HG03565 (cell line): ENCODE measurements around the gene ACTA1.
A peak's percentile ranks its signal among the peaks of the same experiment; 100 is the strongest.
"Not testable (repeated sequence)": the region's sequence is repeated elsewhere in the genome, so short reads cannot be mapped to it uniquely, and the experiment has no call there.

Experiments
- ATAC-seq: cut with Tn5 transposase; IDR thresholded peaks from one replicate; pipeline ENCODE4 v1.9.1; 2021; ENCODE audit warnings: mild to moderate bottlenecking, moderate library complexity; ENCODE audit not compliant: unreplicated experiment

Gene ACTA1

DNA sequence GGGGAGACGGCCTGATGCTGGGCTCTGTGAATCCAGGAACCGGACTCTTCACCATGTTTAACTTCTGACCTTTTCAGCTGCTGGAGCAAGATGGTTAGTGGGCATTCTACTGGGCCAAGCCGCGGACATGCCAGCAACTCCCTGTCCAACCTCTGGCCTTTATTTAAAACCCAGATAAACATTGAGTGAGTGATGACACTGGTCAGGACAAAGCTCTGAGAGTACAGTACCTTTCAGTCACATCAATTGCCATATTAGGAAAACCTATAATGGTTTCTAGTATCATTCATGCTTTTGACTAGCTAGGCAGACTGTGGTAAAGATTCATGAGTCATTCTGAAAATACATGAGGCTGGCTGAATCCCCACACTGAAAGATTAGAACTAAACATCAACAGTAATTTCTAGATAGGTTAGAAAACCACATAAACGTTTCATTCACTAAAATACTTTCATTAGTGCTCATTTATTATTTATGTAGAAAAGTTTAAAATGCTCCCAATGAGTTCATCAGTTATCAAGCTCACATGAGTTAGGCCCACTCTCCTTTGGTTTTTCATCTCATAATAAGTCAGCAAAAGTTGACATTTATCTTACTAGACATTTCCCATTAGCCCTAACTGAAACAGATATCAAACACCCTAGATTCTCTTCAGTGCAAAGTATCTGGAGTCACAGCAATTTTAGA is 7.1 kb upstream of the ACTA1 start:
- peak; percentile 97 for ATAC-seq

DNA sequence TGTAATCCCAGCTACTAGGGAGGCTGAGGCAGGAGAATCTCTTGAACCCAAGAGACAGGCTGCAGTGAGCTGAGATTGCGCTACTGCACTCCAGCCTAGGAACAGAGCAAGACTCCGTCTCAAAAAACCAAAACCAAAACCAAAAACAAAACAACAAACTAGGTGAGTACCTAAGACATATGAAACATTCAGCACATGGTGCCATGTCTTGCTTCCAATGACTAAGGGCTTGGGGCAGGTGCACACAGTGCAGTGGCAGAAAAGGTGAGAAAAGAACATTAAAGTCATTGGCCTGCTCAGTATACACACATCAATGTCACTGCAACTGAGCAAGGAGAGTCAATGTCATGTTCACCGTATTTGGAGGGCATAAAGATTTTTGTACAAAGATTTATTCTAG is 4.1 kb upstream of the ACTA1 start:
- no peak for ATAC-seq

DNA sequence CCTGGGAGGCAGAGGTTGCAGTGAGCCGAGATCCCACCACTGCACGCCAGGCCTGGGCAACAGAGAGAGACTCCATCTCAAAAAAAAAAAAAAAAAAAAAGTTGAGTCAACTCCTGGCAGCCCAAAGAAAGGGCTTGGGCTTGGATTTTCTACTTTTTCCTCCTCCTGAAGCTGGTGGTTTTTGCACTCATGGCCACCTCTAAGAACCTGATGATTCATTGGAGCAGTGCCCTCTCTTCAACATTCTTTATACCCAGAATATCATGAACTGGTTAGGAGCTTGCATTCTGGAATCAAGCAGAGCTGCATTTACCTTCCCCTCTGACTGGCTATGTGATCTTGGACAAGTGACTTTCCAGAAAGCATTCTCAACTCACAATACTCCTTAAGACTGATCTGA is 3.5 kb upstream of the ACTA1 start:
- no peak for ATAC-seq

DNA sequence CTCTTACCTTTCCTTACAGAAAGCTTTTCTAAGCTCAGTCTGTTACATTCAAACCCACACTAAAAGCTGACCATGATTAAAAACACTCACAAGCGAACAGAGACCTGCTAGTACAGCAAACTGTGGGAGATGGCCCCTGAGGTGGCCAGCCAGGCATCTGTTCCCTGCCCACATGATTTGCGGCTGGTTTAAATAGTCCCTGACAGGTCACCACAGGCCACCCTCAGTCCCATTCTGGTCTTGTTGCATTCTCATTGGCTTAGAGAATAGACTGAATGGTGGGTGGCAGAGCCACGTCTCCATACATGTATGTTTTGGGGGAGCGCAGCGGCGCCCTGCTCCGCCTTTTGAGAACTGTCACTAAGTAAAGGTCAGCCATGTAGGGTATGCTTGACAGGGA is 2.3 kb upstream of the ACTA1 start:
- ATAC-seq, result no peak

DNA sequence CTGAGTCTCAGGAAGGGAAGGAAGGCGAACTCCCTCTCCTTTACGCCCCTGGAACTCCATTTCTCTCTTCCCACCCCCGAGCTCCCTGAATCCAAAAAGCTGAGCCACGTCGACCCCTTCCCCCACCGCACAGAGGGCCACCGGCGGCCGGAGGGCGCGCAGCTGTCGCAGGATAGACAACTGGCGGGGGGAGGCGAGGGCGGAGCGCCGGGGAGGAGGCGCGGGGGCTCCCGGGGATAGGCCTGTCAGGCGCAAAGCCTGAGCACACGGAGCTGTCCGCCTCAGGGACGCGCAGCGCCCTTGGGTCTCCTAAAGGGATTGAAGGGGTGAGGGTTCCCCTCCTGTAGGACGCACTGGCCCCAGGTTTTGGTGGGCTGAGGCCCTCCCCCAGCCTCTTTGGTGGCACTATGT is 752 bp upstream of the ACTA1 start:
- no peak for ATAC-seq

DNA sequence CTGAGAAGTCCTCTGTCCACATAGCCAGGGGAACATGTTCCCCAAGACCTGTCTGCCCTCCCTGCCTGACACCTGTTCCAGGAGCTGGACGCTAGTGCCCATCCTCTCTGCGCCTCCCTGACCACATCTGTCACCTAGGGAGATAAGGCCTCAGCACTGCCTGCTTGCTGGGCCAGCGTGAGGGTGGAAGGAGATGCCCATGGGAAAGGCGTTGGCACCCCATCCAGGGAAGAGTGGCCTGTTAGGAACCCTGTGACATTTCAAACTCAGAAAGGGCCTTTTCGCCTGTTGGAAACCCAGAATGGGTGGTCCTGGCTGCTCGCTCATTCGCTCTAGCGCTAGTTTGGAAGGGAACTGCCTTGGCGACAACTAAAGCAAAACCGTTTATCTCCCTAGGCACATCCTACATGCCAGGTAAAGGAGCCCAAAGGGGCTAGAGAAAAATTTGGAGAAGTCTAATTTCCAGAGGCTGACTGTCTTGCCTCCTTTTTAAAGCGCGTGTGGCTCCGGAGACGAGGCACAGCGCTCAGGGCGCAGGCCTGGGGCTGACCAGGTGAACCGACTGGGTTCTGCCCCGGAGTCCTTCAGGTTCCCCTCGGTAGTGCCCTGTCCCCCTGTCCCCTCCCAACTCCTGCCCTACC is 410 bp downstream of the ACTA1 start:
- no peak for ATAC-seq

DNA sequence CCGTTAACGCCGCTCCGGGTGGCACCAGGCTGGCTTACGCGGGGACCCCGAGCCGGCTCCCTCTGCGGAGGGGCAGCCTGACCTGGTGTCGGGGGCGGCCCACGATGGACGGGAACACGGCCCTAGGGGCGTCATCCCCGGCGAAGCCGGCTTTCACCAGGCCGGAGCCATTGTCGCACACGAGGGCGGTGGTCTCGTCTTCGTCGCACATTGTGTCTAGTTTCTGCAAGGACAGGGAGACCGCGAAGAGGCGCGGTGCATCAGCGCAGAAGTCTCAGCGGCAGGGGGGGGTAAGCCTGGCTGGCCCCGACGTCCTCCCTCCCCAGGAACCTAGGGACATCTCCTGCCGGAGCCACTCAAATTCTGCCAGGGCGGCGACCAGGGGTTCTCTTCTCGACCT is 989 bp downstream of the ACTA1 start:
- ATAC-seq, result no peak

DNA sequence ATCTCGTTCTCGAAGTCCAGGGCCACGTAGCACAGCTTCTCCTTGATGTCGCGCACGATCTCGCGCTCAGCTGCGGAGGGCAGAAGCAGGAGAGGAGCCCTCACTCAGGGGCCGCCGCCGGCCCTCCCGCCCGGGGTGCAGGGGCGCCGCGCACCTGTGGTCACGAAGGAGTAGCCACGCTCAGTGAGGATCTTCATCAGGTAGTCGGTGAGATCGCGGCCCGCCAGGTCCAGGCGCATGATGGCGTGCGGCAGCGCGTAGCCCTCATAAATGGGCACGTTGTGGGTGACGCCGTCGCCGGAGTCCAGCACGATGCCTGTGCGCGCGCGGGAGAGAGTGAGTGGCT is 1.8 kb downstream of the ACTA1 start:
- no peak for ATAC-seq

DNA sequence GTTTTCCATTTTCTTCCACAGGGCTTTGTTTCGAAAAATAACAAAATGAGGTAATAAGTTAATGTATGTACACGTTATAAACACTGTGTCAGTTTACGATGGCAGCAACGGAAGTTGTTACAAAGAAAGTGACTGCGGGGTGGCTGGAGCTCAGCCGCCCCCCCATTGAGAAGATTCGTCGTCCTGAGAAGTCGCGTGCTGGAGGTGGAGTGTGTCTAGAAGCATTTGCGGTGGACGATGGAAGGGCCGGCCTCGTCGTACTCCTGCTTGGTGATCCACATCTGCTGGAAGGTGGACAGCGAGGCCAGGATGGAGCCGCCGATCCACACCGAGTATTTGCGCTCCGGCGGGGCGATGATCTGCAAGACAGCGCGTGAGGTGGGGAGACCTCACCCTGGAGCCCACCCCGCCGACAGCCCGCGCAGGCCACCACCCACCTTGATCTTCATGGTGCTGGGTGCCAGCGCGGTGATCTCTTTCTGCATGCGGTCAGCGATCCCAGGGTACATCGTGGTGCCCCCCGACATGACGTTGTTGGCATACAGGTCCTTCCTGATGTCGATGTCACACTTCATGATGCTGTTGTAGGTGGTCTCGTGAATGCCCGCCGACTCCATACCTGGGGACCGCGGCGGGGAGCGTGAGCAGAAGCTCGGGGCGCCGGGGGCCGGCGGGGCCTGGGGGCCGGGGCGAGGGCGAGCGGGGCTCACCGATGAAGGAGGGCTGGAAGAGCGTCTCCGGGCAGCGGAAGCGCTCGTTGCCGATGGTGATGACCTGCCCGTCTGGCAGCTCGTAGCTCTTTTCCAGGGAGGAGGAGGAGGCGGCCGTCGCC is 2.4 kb downstream of the ACTA1 start:
- ATAC-seq, result no peak

DNA sequence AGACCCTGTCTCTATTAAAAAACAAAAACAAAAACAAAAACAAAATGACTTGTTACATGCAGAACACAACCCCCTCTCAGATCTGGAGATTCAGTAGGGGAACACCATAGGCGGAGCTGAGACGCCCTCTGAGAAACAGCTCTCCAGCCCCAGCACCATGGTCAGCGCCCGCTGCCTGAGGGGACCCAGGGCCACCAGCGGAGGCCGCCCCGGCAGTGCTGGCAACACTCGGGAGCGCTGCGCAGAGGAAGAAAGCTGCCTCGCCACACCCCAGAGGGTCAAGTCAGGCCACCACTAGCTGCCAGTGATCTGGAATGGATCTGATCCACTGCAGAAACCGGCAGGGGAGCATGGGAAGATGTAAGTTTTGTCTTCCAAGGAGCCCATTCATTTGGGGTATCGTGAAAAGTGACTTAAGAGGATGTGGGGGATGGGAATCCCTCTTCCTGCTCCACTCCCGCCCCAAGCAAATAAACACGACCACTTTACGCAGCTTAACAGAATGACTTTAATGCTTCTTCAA is 3.1 kb downstream of the ACTA1 start:
- ATAC-seq, result no peak

DNA sequence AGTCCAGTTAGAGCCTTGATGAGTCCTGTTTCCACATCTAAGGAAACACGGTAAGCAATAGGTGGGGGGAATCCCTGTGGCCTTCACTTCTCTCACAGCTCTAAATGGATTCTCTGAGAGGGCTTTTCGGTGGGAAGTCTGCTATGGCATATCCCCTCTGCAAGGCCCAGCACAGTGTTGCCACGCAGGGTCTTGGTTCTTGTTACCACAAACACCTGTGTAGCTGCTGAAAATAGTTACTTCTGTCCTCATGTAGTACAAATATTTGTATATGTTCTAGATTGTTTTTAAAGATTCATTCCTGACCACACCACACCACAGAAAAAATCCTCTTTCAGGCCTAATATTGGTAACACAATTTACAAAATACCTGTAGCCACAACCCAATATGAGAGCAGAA is 5.6 kb downstream of the ACTA1 start:
- ATAC-seq, result no peak

DNA sequence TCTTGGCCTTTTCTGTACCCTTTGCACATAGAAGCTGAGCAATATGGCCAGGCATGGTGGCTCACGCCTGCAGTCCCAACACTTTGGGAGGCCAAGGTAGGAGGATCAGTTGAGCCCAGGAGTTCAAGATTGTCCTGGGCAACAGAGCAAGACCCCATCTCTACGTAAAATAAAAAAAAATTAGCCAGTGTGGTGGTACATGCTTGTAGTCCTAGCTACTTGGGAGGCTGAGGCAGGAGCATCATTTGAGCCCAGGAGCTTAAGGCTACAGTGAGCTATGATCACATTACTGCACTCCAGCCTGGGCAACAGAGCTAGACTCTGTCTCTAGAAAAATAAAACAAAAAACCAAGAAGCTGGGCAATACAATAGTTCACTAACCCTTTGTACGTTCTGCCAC is 6.3 kb downstream of the ACTA1 start:
- ATAC-seq, result no peak

DNA sequence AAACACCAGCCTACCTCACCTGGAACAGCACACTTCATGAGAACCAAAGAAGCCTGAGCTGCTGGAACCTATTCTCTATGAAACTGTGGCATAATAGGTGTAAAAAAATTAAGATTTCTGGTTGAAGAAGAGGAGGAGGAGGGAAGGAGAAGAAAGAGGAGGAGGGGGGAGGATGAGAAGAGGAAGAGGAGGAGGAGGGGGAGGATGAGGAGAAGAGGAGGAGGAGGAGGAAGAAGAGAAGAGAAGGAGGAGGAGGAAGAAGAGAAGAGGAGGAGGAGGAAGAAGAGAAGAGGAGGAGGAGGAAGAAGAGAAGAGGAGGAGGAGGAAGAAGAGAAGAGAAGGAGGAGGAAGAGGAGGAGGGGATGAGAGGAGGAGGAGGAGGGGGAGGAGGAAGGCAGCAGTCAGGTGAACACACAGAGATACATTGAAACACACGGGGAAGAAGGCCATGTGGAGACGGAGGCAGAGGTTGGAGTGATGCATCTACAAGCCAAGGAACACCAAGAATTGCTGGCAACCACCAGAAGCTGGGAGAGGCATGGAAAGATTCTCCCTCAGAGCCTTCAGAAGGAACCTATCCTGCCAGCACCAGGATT is 8.2 kb downstream of the ACTA1 start:
- no peak for ATAC-seq

DNA sequence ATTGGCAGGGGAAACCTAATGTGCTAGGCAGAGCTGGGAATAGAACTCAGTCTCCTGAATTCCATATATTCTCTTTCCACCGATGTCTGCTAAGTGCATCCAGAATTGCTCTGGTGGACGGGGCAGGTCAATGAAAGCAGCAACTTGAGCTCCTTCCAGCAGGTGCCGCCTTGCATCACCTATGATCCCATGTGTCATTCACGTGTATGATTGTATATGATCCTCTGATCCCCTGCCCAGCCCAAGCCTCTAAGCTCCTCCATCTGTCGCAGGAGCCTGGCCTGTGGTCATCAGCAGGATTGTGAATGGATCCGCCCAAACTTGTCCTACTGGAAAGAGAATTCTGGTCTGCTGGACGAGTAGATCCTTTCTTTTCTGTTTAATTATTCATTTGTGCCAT is 13.1 kb downstream of the ACTA1 start:
- no peak for ATAC-seq

DNA sequence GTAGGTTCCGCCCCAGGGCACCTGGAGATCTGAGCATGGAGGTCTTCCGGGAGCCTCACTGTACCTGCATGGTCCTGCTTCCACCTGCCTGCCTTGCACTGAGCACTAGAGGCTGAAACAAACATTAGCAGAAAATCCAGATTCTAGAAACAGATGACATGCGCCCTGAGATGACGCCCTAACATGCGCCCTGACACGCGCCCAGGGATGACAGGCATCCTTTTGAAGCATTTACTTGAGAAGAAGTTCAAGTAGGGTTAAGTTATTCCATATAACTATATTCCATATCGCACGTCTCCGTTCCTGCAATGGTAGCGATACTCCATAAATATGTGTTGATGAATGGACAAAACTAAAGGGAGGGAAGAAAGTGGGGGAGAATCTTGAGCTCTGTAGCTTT is 13.7 kb downstream of the ACTA1 start:
- no peak for ATAC-seq

DNA sequence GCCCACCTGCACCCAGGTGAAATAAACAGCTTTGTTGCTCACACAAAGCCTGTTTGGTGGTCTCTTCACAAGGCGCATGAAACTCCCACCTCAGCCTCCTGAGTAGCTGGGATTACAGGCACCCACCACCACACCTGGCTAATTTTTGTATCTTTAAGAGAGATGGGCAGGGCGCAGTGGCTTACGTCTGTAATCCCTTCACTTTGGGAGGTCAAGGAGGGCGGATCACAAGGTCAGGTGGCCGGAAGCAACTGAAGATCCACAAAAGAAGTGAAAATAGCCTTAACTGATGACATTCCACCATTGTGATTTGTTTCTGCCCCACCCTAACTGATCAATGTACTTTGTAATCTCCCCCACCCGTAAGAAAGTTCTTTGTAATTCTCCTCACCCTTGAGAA is 15.3 kb downstream of the ACTA1 start:
- not testable (repeated sequence) for ATAC-seq

DNA sequence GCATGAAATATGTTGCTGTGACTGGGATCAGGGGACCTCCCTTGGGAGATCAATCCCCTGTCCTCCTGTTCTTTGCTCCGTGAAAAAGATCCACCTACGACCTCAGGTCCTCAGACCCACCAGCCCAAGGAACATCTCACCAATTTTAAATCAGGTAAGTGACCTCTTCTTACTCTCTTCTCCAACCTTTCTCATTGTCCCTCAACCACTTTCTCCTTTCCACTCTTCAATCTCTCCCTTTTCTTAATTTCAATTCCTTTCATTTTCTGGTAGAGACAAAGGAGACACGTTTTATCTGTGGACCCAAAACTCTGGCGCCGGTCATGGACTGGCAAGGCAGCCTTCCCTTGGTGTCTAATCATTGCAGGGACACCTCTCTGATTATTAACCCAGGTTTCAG is 21.1 kb downstream of the ACTA1 start:
- not testable (repeated sequence) for ATAC-seq

DNA sequence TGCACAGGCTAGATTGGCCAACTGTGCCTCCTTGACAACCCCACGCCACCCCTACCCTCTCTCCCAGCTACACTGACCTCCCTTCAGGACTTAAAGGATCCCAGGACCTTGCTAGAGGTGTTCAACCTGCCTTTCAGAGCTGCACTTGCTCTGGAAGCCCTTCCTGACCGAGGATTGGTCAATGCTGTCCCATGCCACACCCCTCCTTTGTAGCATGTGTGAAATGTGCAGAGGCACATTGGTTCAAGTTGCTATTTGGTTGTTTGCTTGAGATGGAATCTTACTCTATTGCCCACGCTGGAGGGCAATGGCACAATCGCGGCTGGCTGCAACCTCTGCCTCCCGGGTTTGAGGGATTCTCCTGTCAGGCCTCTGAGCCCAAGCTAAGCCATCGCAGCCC is 21.8 kb downstream of the ACTA1 start:
- ATAC-seq, result no peak

DNA sequence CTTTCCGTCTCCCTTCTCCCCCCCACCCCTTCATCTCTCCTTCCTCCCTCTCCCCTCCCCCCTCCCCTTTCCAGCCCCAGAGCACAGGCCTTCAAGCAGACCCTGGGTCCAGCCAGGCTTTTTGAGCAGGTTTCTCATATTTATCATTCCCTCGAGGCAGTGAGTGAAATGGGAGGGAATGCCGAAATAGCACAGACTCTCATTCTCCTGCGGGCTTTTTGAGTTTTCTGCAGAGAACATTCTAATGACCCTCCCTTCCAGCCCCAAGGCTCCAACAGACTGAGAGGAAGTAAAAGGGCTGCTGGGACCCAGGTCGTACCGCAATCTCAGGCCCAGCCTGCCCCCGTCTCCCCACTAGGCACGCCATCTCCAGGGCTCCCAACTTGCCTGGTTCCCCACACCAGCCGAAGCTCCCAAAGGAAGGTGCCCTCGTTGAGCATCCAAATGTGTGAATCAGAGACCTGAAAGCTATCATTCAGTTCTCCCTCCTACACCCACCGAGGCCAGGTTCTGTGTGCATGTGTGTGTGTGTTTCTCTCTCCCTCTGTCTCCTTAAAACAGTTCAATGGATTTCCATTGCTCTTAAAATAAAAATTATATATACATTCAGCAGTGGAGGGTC is 22.3 kb downstream of the ACTA1 start:
- no peak for ATAC-seq

DNA sequence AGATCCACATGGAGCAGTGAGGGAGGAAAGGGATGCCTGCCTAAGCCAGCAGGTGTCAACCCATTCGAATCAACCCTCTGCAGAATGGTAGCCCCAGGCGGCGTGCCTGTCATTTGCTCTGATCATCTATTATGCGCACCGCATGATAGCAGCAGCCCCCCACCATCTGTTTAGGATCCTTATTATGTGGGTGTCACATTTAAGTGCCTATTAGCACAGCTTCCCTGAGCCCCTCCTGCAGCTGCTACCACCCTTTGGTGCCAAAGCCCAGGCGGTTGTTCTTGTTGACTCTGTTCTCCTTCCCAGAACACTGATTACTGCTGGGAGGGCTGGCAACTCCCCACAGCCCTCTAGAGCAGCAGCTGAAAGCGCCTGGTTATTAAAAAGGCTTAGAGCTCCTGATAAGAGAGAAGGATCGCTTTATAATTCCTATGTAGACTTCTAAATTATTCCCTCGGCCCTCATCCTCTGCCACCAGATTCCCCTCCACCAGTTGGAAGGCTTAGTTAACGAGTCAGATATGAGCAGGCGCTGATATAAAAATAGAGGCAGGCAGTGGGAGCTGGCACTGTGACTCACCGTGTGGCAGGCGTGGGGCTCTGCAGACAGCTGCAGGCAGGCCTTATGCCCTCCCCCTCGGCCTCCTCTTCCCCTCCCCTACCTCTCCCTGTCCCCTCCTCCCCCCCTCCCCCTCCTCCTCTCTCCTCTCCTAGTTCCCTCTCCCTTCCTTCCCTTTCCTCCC is 23.0 kb downstream of the ACTA1 start:
- ATAC-seq, result no peak

DNA sequence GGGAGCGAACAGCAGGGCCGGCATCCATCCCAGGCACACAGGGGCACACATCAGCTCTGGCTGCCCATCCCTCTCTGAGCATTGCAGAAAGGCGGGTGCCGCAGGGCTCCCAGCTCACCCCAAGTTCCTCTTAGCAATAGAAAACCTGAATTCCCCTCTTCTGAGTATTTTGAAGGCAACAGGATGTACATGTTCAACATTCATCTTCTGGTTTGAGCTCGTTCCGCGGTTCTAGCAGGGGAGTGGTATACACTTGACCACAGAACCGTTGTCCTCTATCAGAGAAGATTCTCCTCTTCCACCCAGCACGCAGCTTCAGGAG is 23.6 kb downstream of the ACTA1 start:
- ATAC-seq, result no peak
